LNCaP clone FGC (cell line): ENCODE data around the gene HOXA9.

ENCODE experiments used
- DNase-seq: peaks from one replicate; pipeline ENCODE4 v3.0.0-alpha.2; 2011; ENCODE audit warnings: low read depth
- H3K4me3 ChIP-seq: 2 replicates; pipeline ENCODE4 v1.5.1; 2011; ENCODE audit warnings: mild to moderate bottlenecking, low read depth, low read length, control low read depth
- CTCF ChIP-seq: IDR thresholded peaks from 2 replicates; pipeline ENCODE4 v1.5.1; 2012; ENCODE audit warnings: mild to moderate bottlenecking; ENCODE audit not compliant: control insufficient read depth, insufficient read depth; ENCODE audit errors: extremely low read depth

HOXA9 gene

DNA sequence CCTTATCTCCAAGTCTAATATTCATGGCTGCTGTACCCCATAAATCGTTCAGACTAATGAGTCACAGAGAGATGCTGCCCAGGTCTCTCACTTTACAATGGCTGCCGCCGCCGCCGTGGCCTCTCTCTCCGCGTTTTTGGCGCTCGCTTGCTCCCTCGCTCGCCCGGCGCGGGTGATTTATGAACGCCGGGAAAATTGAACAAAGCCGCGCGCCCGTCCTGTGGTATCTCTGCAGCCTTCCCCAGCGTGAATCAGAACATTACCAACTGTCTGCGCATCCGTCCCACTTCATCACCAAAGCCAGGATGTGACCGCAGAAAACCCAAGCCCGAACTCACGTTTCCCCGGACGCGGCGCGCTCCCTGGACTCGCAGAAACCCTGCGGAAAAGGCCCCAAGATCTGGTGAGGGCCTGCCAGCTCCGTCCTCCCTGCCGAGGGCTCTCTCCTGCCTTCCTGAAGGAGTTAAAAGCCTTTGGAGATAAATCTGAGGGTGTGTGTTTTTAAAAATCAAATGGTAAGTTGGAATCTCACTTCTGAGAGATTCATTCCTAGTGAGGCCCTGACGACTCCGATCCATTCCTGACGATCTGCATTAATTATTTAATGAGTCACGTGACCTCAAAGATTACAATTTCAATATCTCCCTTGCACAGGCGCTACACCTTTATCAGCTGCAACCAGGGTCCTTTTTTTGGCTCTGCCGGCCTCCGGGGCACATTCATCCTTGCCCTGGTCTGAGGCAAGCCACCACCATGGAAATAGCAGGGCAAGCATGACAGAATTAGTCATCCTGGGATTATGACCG is 41.0 kb downstream of the HOXA9 start:
- no peak for DNase-seq
- no peak overlapping the region for H3K4me3 ChIP-seq
- TF ChIP-seq CTCF = no peak

DNA sequence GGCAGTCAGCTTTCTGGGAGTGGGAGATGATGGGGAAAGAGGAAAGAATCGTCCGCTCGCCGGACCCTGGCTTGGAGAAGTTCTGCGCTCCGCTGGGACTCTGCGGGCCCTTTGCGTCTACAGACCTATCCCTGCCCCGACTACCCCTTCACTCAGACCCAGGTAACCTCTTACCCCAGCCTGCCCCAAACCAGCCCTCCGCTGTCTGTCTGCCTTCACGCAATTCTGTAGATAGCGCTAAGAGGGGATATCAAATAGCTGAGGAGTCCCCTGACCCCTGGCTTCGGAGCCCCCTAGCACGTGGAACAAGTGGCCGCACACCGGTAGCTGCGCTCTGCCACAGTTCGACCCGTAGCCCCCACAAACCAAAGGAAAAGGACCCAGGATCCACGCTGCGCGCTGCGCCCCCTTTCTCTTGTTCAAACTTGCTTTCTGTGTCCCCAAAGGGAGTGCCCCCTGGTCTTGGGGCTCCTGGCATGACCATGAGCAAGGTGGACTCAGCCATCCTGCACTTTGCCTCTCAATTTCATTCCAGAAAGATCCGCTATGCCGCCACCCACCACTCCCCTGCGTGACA is 41.8 kb downstream of the HOXA9 start:
- no peak overlapping the region for H3K4me3 ChIP-seq
- no peak for TF ChIP-seq CTCF
- DNase-seq = no peak

GRCh38 chr7:27123007-27123476 is 42.3 kb downstream of the HOXA9 start:
- no peak for DNase-seq
- TF ChIP-seq CTCF = no peak
- H3K4me3 ChIP-seq = no peak overlapping the region

DNA sequence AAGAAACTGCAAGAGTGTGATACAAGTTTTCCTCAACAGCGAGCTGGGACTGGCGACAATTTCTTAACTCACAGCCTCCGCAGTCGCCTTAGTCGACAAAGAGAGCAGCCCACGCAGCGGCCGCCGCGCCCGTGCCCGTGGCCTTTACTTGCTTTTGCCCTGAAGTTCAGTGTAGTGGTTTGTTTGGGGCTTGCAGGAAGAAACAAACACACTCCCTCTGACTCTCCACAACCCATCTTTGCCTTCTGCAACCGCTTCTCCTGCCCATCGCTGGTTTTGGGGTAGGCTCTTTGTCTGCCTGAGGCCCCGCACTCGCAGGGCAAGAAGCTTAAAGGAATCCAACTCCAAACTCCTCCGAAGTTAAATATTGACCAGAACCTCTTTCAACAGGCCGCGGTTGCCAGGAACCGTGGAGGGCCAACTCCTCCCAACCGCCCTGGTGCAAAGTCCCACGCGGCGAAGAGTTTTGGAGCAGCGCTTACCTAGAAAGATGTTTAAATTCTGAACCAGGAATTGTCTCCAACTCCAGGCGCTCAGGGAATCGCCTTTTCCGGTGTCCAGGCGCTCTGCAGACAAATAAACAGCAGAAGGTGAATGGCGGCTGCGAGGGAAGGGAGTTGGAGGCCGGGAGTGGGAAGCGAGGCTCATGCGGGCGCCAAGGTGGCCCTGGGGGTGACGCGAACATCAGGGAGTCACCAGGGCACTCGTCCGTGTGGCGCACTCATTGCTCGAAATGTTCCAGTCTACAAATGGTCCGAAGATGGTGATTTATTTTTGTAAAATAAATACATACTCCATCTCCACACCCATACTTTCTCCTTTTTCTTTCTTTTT is 43.0 kb downstream of the HOXA9 start:
- DNase-seq = no peak
- no peak for TF ChIP-seq CTCF
- no peak overlapping the region for H3K4me3 ChIP-seq

DNA sequence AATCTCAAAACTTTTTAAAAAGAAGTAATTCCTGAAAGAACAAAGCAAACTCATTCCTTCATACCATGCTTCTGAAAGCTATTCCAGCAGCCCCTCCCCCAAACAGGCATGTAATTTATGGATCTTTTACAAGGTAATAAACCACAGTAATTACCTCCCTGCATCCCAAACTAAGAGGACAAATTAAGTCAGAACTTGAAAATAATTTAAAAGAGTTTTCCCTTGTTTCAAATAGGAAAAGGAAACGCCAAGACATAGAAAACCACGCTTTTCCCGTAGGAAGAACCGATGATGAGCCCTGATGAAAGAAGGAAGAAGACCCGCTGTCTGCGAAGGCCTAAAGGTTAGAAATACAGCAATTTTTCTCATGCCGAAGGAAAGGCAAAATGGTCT is 43.7 kb downstream of the HOXA9 start:
- TF ChIP-seq CTCF = no peak
- no peak overlapping the region for H3K4me3 ChIP-seq

GRCh38 chr7:27119412-27119911 is 45.9 kb downstream of the HOXA9 start:
- TF ChIP-seq CTCF = no peak
- no peak for DNase-seq
- H3K4me3 ChIP-seq = no peak overlapping the region

More for the DNA sequence above, 43.7 kb downstream of the HOXA9 start:
- DNase-seq = no peak
